Gastrocnemius medialis (tissue), 4 donors: ENCODE data around the gene LCN10. TPM values are rescaled to one million over a fixed set of nuclear protein-coding genes. Genes with fewer than 3 reads are reported as not detected.

Experiments used
- ATAC-seq, 2 donors: fragments of 150-250 bp; one replicate each; pipeline ENCODE4 v1.9.1; 2016
- DNase-seq, 2 donors: peaks; one replicate each; pipeline ENCODE4 v3.0.0-alpha.2; 2019
- H3K27ac ChIP-seq, 4 donors: fragments of 200-600 bp; sonication (generic); 1 replicate in 1 of 4; 2 replicates in 3 of 4; pipeline ENCODE4 v1.5.1; 2016 to 2018; ENCODE audit warnings: mild to moderate bottlenecking in 2 of 4, moderate library complexity in 1 of 4
- H3K27me3 ChIP-seq, 3 donors: fragments of 200-600 bp; sonication (generic) in 2 of 3; 1 replicate in 1 of 3; 2 replicates in 2 of 3; pipeline versions ENCODE4 v1.5.1 to v1.6.0; 2016 to 2019; ENCODE audit warnings: mild to moderate bottlenecking in 1 of 3, moderate library complexity in 1 of 3
- H3K36me3 ChIP-seq, 2 donors: fragments of 200-600 bp; sonication (generic) in 1 of 2; one replicate each; pipeline ENCODE4 v1.5.1; 2017 to 2018
- H3K4me1 ChIP-seq, 2 donors: fragments of 200-600 bp; sonication (generic) in 1 of 2; one replicate each; pipeline ENCODE4 v1.5.1; 2016 to 2017; ENCODE audit warnings: mild to moderate bottlenecking in 2 of 2
- H3K4me3 ChIP-seq, 4 donors: fragments of 200-600 bp; sonication (generic) in 3 of 4; 1 replicate in 1 of 4; 2 replicates in 3 of 4; pipeline ENCODE4 v1.5.1; 2016 to 2019; ENCODE audit warnings: mild to moderate bottlenecking in 2 of 4
- H3K9me3 ChIP-seq, 3 donors: fragments of 200-600 bp; sonication (generic) in 2 of 3; 1 replicate in 1 of 3; 2 replicates in 2 of 3; pipeline ENCODE4 v1.5.1; 2016 to 2019
- POLR2A ChIP-seq, 2 donors: fragments of 450-650 bp; IDR thresholded peaks; one replicate each; pipeline ENCODE4 v1.6.1; 2017; ENCODE audit warnings: antibody characterized with exemption in 2 of 2, mild to moderate bottlenecking in 2 of 2, moderate library complexity in 2 of 2
- in situ Hi-C, 4 donors: fragments of 200-750 bp; cut with MboI; loops; one replicate each; pipeline versions ENCODE4 v1.15.0 to v1.8.0; 2017; ENCODE audit warnings: low sequenced_read_pairs in 4 of 4
- intact Hi-C: fragments of 100-400 bp; cut with DNase I; formaldehyde crosslinking; loops from one replicate; pipeline ENCODE4 v1.15.1; 2023; ENCODE audit warnings: low total_unique reads
- total RNA-seq, 4 donors: library from RNA; depleted of rRNA; stranded (reverse); fragments of >200 nt; gene quantifications; one replicate each; pipeline versions ENCODE4 v1.1.0 to v1.2.3, GENCODE V29; 2016
- TF ChIP-seq, protein P1 (sequence below), 5 experiments: fragments of 450-650 bp in 3 of 5; fragments of 200-600 bp in 2 of 5; sonication (generic) in 2 of 5; IDR thresholded peaks in 4 of 5; conservative IDR thresholded peaks in 1 of 5; 1 replicate in 4 of 5; 2 replicates in 1 of 5; pipeline ENCODE4 v1.5.1; 2016 to 2019; ENCODE audit warnings: antibody characterized with exemption in 5 of 5, mild to moderate bottlenecking in 3 of 5, moderate library complexity in 3 of 5

Gene LCN10
- total RNA-seq, 4 donors from 2014 or later: 0.61 to 4.7 (median 1.6) TPM

DNA sequence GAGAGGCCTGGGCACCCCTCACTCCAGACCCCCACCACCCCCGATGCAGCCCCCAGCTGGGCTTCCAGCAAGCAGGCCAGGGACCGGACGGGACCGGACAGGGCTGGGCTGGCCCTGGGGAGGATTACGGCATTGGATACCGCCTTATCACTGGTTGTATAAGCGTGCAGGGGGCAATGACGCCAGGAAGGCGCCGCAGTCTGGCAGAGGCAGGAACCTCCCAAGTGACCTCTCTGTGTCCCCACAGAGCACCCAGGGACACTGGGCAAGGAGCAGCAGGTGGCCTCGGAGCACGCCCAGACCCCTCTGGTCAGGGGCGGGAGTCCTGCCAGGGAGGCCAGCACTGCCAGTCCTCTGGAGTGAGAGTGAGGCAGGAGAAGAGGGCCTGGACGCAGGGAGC is 22.3 kb upstream of the LCN10 start:
- H3K36me3 ChIP-seq: no peaks in the 10 kb centered on the region
- ATAC-seq: peak in 1 of 2 donors; percentile 55
- TF ChIP-seq, protein P1, sequence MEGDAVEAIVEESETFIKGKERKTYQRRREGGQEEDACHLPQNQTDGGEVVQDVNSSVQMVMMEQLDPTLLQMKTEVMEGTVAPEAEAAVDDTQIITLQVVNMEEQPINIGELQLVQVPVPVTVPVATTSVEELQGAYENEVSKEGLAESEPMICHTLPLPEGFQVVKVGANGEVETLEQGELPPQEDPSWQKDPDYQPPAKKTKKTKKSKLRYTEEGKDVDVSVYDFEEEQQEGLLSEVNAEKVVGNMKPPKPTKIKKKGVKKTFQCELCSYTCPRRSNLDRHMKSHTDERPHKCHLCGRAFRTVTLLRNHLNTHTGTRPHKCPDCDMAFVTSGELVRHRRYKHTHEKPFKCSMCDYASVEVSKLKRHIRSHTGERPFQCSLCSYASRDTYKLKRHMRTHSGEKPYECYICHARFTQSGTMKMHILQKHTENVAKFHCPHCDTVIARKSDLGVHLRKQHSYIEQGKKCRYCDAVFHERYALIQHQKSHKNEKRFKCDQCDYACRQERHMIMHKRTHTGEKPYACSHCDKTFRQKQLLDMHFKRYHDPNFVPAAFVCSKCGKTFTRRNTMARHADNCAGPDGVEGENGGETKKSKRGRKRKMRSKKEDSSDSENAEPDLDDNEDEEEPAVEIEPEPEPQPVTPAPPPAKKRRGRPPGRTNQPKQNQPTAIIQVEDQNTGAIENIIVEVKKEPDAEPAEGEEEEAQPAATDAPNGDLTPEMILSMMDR (IDR thresholded peaks at IDR 0.05 in 4 of 5, conservative IDR thresholded peaks at IDR 0.05 in 1 of 5): no peak
- TF ChIP-seq POLR2A (IDR thresholded peaks at IDR 0.05): no peak

DNA sequence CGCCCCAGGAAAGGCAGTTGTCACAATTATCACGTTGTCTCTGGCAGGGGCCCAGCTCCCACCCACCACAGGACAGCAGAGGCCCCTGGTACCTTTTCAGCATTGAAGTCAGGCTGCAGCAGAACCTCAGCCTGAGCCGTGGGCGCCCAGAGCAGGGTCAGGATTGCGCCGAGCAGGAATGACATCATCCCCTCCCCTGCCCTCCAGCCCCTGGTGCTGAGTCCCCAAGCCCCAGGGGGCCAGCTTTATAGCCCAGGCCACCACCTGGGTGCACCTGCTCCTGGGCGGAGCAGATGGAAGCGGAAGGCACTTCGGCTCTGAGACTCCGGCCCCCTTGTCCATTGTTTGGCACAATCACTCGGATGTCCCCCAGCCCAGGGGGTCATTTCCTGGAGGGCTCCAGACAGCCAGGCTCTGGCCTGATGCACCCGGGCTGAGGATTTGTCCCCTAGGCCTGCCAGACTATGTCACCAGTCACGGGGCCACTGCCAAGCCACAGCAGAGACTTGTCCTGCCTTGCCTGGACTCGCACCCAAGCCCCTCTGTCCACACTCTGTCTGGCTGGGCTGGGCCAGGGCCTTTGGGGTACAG is 21.7 kb upstream of the LCN10 start, which contains the start of gene LCN15:
LCN15 (minus strand) TSS at position 218 of the 591 bp plus-strand sequence; CDS start at position 188, 30 bp downstream.
- in situ Hi-C loops: no loop called here
- H3K4me1 ChIP-seq: peaks cover 0 to 4% of the 10 kb centered on the region in 2 donors
- no peaks in the 10 kb centered on the region for H3K36me3 ChIP-seq
- no peak for TF ChIP-seq POLR2A (IDR thresholded peaks at IDR 0.05)
- TF ChIP-seq, protein P1 (IDR thresholded peaks at IDR 0.05 in 4 of 5, conservative IDR thresholded peaks at IDR 0.05 in 1 of 5): no peak
- intact Hi-C loops: no loop called here
- H3K4me3 ChIP-seq: no peak within 1 kb of the TSS
- DNase-seq: no peak
- peaks cover 0 to 6% (median 0%) of the 10 kb centered on the region in 3 donors for H3K27me3 ChIP-seq
- H3K27ac ChIP-seq: no peak within 1 kb of the TSS
- no peak for ATAC-seq
- H3K9me3 ChIP-seq: no peaks in the 10 kb centered on the region

More for the DNA sequence above, 22.3 kb upstream of the LCN10 start:
- intact Hi-C loops (no loop called here), in situ Hi-C loops (no loop called here)
- H3K9me3 ChIP-seq: no peaks in the 10 kb centered on the region
- H3K27me3 ChIP-seq: peaks cover 0 to 6% (median 3%) of the 10 kb centered on the region in 3 donors
- no peak overlapping the region for H3K4me3 ChIP-seq
- H3K27ac ChIP-seq: no peak overlapping the region
- peaks cover 0 to 4% of the 10 kb centered on the region in 2 donors for H3K4me1 ChIP-seq
- DNase-seq: peak in 1 of 2 donors; percentile 34

DNA sequence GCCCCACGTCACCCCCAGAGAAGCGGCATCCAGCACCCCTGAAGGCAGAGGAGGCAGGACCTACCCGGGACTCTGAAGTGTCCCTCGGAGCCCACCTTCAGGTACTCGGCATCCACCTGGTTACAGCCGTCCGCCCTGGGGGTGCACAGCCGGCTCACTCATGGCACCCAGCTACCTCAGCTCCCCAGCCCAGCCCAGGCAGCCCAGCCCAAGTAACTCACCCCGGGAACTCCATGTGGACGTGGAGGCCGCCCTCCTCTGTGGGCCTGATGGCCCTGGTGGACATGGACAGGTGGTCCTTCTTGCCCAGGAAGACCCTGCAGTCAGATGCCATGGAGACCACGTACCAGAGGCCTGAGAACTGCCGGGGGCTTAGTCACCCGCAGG is 20.9 kb upstream of the LCN10 start:
- TF ChIP-seq POLR2A (IDR thresholded peaks at IDR 0.05): no peak
- TF ChIP-seq, protein P1 (IDR thresholded peaks at IDR 0.05 in 4 of 5, conservative IDR thresholded peaks at IDR 0.05 in 1 of 5): no peak
- ATAC-seq: no peak
- Histone ChIP-seq H3K4me3 (no peak overlapping the region), H3K4me1 (peaks cover 0 to 4% of the 10 kb centered on the region in 2 donors), H3K36me3 (no peaks in the 10 kb centered on the region), H3K27me3 (peaks cover 0 to 6% (median 0%) of the 10 kb centered on the region in 3 donors), H3K27ac (no peak overlapping the region), H3K9me3 (no peaks in the 10 kb centered on the region)
- DNase-seq: no peak
- intact Hi-C loops: no loop called here
- in situ Hi-C loops: no loop called here

DNA sequence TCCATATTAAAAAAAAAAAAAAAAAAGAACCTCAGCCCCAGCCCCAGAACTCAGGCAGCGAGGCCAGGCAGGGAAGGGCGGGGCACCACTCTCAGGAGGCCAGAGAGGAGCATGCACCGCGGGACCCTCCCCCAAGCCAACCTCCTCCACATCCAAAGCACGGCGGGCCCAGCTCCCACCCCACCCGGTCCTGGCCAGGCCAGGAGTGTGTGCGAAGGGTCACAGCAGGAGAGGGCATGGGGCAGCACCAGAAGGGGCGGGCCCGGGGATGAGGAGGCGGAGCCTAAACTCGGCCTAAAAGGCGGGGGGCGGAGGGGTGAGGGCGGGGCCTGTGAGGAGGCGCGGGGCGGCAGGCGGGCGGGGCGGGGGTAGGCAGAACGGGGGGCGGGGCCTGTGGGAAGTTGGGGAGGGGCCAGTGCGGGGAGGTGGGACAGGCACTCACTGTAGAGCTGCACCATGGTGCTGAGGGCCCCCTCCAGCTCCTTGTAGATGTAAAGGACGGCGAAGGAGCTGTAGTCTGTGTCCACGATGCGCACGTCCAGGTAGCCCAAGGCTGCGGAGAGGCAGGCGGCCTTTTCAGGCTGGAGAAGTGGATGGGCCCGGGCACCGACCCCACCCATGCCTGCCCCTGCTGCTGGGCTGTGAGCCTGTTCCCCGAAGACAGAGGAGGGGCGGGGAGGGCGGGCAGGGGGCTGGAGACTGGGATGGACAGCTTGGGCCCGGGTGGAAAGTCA is 20.3 kb upstream of the LCN10 start:
- Histone ChIP-seq H3K36me3 (no peaks in the 10 kb centered on the region), H3K4me1 (peaks cover 2 to 6% of the 10 kb centered on the region in 2 donors), H3K27ac (no peak overlapping the region), H3K9me3 (no peaks in the 10 kb centered on the region), H3K4me3 (no peak overlapping the region), H3K27me3 (peaks cover 0 to 5% (median 0%) of the 10 kb centered on the region in 3 donors)
- TF ChIP-seq POLR2A (IDR thresholded peaks at IDR 0.05): no peak
- TF ChIP-seq, protein P1 (IDR thresholded peaks at IDR 0.05 in 4 of 5, conservative IDR thresholded peaks at IDR 0.05 in 1 of 5): no peak
- DNase-seq: no peak
- intact Hi-C loops (no loop called here), in situ Hi-C loops (no loop called here)
- no peak for ATAC-seq
